Activated CD4-positive, alpha-beta T cell treated with anti-CD3 and anti-CD28 coated beads, Interleukin-2, amount 50 U/mL, for 16 hours (primary cell): ENCODE data around the gene MICAL2.

Source experiments
- DNase-seq: peaks from one replicate; pipeline ENCODE4 v3.0.0-alpha.2; 2020

Gene MICAL2

GRCh38 chr11:12157241-12157661, 46.9 kb downstream of the MICAL2 start:
- DNase-seq, result peak; percentile 81

- no peak for DNase-seq
These were observed 48.5 kb downstream of the MICAL2 start for GRCh38 chr11:12158909-12159308.

- DNase-seq, result no peak
These were observed 49.1 kb downstream of the MICAL2 start for GRCh38 chr11:12159351-12160099.

DNA sequence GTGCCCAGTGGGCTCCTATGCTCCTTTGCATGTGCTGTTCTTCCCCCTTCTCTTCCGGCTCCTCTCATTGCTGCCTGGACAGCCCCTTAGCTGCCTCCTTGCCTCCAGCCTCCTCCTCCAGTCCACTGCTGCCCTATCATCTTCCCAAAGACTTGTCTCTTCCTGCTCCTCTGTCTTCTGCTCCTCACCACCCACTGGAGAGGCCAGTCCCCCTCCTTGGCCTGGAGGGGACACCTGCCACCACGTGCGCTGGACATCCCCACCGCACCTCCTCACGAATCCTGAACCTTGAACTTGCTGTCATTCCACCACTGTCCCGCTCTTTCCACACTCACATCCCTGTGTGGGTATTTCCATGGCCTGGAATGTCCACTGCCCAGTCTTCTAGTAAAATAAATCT, 49.8 kb downstream of the MICAL2 start:
- DNase-seq, result no peak

DNA sequence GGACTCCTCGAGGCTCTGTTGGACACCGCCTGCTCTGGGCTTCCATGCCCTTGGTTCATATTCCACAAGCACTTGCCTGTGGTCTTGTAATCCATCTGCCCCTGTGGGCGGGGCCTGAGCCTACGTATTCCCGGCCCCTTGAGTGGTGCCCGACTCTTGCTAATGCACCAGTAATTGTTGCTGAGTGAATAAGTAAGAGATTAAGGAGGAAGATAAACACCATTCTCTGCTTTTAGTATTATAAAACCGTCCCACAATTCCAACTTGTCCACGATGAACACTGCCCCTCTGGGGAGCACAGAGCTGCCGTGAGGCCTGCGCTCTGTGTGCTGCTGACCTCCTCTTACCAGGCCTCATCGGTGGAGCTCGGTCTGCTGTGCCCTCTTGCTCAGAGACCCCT, 50.3 kb downstream of the MICAL2 start:
- DNase-seq, result no peak

DNA sequence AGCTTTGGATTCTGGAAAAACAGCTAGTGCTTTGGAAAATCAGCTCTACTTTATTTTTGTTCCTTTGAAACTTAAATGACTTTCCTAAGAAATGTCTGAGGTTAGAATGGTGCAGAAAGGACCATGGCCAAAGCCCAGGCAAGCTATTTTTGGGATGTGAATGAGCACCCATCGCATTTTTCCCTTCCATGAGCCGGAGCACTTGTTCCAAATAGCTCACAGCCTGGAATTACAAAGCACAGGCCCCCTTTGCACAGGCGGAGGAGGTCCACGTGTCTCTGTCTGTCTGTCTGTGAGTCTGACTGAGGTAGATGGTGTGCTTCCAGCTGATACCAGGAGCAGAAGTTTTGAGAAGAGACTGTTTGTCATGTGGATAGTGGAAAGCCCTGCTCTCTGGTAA, 50.7 kb downstream of the MICAL2 start:
- DNase-seq, result no peak

DNA sequence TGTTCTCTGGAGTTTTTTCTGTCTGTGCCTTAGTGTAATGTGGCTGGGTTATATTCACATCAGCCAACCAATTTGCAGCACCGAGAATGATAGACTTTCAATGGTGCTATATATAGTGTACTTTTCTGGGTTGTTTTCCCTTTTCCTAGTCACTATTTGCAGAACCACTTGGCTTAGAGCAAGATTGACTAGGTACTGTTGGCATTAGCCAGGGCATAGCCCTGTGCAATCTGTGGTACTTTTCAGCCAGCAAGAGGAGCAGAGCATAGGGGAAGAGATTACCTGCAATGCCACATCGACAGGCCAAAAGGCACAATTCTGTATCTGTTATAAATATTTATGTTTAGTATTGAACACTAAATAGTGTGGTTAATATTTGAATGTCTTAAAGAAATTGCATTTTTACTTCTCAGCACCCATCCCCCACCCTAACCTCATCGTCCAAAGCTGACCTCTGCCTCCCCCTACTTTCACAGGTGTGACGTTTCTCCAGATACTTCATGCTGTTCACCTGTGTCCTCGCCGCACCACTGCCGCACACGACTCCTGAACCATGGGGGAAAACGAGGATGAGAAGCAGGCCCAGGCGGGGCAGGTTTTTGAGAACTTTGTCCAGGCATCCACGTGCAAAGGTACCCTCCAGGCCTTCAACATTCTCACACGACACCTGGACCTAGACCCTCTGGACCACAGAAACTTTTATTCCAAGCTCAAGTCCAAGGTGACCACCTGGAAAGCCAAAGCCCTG, 51.4 kb downstream of the MICAL2 start:
- DNase-seq, result no peak

DNA sequence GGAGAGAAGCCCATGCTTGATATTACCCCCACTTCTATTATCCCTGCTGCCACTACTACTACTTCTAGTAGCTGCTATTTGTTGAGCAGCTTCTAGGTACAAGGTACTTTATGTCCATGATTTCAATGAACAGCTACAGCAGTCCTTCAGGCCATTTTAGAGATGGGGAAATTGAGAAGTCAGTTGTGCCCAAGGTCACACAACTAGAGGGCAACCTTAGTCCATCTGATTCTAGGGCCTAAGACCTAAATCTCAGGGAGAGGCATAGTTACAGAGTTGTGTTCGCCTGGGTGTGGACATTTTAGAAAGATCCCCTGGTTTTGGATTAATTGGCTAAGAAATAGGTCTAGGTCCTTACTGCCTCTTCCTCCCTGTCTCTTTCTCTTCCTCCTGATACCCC, 52.3 kb downstream of the MICAL2 start:
- no peak for DNase-seq

- no peak for DNase-seq
These were observed 53.0 kb downstream of the MICAL2 start for GRCh38 chr11:12163181-12163941.

- no peak for DNase-seq
These were observed 53.9 kb downstream of the MICAL2 start for GRCh38 chr11:12164061-12165014.

GRCh38 chr11:12165237-12165875, 55.0 kb downstream of the MICAL2 start:
- DNase-seq, result no peak

GRCh38 chr11:12166299-12167060, 56.1 kb downstream of the MICAL2 start:
- DNase-seq, result no peak

DNA sequence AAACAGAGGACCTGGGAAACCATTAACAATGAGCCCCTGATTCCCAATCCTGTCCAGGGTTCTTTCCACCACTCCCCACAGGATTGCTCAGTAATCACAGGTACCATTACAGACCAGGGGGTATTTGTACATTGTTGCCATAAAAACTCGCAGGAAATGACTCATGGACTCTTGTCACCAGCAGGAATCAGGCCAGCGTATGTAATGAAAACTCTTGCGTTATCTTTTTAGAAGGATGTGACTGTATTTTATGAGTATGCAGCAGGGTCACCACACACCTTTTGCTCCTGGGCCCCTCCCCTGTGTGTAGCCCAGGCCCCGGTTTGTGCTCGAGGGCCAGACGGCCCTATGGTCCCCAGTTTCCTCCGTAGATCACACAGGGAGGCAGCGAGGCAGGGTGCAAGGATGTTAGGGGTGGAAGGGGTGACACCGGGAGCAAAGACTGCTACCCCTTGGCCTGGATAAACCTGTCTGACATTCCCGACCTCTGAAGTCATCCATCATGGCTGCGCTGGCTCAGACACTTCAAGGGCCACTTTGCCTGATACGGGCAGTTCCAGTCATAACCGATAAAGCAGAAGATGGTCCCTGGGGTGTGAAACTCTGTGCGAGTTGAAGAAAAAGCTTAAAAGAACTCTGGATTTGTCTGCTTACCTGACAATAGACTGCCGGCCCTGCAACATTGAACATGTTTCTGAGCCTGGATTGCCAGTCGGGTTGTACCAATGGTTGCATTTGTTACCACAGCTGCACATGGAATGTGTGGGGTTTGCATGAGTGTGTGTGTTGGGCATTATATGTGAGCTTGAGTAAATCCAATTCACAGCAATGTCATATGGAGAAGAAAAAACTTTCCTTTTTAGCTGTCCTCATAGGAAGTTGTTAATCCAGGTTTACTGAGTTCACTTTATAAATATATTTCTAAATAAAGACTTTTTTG, 56.9 kb downstream of the MICAL2 start:
- DNase-seq, result peak; percentile 82

GRCh38 chr11:12168114-12168513, 57.7 kb downstream of the MICAL2 start:
- no peak for DNase-seq

DNA sequence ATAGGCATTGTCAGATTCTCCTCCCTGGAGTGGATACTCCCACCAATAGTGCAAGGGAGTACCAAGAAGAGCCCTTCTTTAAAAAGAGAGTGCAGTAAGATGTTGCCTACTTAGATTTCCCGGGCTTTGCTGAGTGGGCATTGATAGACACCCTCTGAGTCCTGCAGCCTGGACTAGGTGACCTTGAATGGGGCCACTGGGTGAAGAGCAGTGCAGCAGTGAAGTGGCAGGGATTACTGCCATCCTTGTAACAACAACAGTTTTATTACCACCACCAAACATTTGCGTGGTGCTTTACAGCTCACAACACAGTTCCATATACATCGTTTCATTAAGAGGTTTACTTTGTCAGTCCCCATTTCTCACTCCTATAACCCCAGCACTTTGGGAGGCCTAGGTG, 59.4 kb downstream of the MICAL2 start:
- no peak for DNase-seq

GRCh38 chr11:12170501-12170900, 60.1 kb downstream of the MICAL2 start:
- no peak for DNase-seq

GRCh38 chr11:12170984-12171383, 60.6 kb downstream of the MICAL2 start:
- no peak for DNase-seq

DNA sequence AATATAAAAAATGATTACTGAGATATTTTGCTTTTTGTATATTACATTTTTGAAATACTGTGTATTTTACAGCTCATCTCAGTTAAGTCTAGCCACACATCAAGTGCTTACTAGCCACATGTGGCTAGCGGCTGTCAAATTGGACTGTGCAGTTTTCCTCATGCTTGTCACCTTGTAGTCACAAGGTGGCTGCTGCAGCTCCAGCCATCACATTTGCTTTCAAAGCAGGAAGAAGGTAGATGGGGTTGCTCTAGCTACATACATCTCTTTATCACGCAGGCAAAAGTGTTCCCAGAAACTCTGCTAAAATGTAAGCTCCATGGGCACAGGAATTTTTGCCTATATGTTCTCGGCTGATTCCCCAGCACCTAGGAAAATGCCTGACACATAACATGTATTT, 61.5 kb downstream of the MICAL2 start:
- no peak for DNase-seq

DNA sequence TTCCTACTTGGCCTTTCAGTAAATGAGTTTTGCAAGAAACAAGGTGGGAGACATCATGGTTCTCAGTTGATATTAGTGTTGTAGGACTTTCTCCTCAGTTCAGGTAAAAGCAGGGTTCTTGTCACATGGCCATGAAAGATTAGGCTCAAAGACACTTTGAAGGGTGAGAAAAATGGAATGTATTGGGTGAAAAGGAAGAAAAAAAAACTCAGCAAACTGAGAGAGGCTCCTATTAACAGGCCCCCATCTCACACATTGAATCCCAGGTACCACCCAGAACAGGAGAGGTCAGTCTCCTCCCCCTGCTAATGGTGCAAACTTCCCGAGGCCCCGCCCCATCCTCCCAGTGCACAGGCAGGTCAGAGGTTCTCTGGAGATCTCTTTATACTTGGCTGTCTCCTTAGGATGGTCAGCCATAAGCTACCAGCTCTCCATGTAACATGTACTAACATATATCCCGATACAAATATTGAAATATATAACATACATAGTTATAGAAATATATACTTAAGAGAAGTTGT, 62.2 kb downstream of the MICAL2 start:
- DNase-seq, result no peak

DNA sequence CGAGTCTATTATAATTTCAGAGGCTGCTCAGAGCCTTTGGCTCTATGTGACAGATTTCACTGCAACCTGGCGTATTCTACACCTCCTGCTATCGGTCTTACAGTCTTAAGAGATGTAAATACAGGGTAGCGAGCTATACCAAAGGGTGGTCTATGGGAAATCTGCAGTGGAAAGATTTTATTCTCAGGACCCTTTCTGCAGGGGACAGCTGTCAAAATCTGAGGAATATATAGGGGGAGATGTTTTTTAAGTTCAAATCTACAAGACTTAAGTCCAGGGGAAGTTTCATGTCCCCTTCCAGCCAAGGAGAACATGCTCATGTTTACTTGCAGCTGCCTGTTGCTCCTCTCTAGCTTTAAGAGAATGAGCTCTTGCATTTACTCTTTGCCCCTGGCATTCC, 62.7 kb downstream of the MICAL2 start:
- no peak for DNase-seq
